ENCODE results near the gene TRPT1.

Gene TRPT1

GRCh38 chr11:64208086-64208795 lies 17.7 kb downstream of the TRPT1 start:
- no peak for DNase-seq (ENCODE audit: low spot score)

DNA sequence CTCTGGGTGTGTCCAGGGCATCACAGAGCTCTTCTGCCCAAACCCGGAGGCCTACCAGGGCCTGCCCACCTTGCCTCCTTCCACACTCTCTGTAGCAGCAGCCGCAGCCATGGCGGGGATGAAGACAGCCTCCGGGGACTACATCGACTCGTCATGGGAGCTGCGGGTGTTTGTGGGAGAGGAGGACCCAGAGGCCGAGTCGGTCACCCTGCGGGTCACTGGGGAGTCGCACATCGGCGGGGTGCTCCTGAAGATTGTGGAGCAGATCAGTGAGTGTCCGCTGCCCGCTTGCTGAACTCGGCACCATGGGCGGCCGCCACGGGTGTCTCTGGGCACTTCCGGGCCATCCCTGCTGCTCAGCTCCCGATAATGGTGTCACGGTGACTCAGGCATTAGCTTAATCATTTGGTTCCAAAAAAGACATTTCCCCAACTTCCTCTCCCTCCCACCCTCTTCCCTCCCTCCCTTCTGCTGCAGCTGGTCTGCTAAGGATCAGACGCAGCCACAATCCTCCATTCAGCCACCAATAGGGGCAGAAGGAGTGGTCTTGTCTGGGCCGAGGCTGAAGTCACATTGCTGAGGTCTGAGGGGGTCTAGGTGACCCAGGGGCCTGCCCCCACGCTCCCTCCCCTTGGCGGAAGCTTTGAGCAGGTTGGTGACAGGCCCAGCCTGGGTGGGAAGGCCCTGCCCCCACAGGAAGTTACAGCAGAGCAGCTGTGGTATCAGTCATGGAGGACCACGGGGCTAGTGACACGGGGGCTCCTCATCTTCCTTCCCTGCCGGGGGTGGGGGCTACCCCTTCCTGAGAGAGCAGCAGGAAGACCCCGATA lies 18.5 kb downstream of the TRPT1 start:
- no peak for DNase-seq (ENCODE audit: low spot score)

DNA sequence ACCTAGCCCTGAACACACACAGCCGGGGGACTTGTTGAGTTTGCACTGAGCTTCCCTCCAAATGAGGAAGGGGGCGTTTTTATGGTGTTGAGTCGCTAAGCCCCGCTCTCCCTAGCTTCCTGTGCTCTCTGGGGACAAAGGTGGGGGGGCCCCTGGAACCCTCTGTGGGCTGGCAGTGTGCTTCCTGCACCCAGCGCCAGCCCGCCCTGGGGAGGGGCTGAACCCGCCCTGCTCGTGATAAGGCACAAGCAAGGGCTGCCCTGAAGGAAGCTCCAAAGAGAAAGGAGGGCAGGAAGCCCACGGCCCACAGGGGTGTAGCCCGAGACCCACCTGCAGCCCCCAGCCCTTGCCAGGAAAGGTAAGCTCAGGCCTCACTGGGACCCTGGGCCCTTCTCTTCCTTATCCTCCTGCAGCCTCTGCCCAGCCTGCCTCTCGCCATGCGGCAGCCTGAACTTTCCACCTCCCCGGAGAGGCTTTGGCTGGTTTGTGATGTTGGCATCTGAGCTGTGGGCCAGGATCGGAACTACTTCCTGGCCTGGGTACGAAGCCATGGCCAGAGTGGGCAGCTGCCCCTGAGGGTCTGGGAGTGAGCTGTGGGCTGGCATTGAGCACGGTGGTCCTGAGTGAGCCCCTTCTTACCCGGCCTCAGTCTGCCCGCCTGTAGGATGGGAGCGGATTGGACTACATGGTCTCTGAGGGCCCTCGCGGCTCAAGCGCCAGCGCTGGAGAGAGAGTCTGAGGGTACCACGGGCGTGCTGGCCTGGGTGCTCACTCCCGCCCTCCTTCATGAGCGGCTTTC lies 19.3 kb downstream of the TRPT1 start, which contains the start of gene FERMT3:
TSS of gene FERMT3 (plus strand) at position 265 of the 799 bp plus-strand sequence. CDS start 644 bp downstream, outside the sequence.
- DNase-seq (ENCODE audit: low spot score): no peak

DNA sequence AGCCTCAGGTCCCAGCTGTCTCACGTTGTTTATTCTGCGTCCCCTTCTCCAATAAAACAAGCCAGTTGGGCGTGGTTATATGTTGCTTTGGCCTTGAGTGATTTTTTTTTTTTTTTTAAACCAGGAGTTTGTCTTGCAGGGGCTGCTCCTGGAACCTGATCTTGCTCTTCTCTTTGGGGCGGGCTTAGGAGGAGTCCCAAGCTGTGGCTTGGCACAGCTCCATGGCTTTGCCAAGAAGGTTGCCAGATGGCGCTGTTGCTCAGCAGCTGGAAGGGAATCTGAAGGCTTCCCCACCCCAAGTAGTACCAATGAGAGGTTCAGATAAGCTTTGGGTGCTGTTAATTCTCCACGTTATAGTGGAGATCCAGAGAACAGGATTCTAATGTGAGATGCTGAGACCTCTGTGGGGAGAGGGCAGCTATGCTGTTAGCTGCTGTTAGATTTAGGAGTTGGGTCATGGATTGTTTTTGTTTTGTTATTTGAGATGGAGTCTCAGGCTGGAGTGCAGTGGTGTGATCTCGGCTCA lies 21.5 kb downstream of the TRPT1 start:
- peak; percentile 88 for DNase-seq (ENCODE audit: low spot score)

- DNase-seq (ENCODE audit: low spot score): no peak
Observed at GRCh38 chr11:64204080-64204440, 21.9 kb downstream of the TRPT1 start.

GRCh38 chr11:64203421-64204079 lies 22.4 kb downstream of the TRPT1 start:
- DNase-seq (ENCODE audit: low spot score): no peak

GRCh38 chr11:64202992-64203391 lies 23.0 kb downstream of the TRPT1 start:
- DNase-seq (ENCODE audit: low spot score): no peak

DNA sequence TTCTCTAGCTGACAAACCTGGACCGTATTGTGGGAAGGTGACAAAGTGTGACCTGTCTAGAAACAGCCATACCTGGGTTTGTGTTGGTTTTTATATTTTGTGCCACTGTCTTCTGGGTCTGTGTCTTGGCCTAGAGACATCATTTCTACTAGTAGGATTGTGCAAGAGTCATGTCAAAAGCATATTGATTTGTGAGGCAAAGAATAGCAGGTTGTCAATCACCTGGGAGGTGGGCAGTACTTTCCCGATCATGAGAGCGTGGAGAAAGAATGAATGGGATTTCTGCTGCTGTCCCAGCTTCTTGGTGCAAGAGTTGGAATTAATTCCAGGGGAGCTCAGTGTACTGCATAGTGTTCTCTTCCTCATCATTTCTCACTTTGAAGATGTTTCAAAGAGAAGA lies 24.4 kb downstream of the TRPT1 start:
- no peak for DNase-seq (ENCODE audit: low spot score)

DNA sequence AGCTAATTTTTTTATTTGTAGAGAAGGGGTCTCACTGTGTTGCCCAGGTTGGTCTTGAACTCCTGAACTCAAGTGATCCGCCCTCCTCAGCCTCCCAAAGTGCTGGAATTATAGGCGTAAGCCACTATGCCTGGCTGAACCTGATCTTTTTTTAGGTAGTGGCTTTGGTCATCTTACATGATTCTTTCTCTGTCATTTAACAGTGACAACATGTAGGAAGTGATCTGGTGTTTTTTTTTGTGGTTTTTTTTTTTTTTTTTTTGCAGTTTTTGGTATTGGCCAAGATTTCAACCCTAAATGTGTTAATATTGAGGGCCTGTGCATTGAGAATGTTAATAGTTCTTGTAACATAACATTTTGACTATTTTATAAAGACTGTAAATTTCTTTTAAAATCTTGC lies 27.5 kb downstream of the TRPT1 start:
- no peak for DNase-seq (ENCODE audit: low spot score)

GRCh38 chr11:64196626-64197025 lies 29.4 kb downstream of the TRPT1 start:
- no peak for DNase-seq (ENCODE audit: low spot score)

GRCh38 chr11:64192434-64192833 lies 33.6 kb downstream of the TRPT1 start:
- no peak for DNase-seq (ENCODE audit: low spot score)

GRCh38 chr11:64186492-64187165 lies 39.4 kb downstream of the TRPT1 start:
- no peak for DNase-seq (ENCODE audit: low spot score)

- peak; percentile 99 for DNase-seq (ENCODE audit: low spot score)
Observed at GRCh38 chr11:64185693-64186491, 40.1 kb downstream of the TRPT1 start, which contains the start of gene STIP1. Gene STIP1, plus strand, starts transcription at chr11:64186171. Its CDS starts 91 bp downstream, at chr11:64186262.

DNA sequence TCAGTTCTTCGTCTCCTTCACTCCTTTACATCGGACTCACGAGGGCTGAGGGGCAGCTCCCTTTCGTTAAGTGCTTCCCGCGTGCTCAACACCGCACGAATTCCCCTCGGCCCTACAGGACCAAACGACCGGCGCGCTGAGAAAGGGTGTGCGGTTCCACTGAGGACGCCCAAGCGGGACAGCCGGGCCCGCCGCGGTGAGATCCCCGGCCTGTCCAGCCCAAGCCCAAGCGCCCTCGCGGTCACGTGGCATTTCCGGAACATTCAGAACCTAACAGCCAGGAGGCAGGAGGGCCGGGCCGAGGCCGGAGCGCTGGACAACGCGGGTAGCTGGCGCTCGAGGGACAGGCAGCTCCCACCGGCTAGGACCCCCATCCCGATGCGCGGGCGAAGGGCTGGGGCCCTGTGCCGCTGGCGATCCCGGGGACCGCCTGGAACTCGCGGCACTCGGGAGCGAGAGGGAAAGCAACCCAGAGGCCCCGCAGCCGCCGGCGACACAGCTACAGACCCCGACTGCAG lies 40.8 kb downstream of the TRPT1 start:
- no peak for DNase-seq (ENCODE audit: low spot score)

GRCh38 chr11:64183890-64184289 lies 42.1 kb downstream of the TRPT1 start:
- DNase-seq (ENCODE audit: low spot score): no peak

DNA sequence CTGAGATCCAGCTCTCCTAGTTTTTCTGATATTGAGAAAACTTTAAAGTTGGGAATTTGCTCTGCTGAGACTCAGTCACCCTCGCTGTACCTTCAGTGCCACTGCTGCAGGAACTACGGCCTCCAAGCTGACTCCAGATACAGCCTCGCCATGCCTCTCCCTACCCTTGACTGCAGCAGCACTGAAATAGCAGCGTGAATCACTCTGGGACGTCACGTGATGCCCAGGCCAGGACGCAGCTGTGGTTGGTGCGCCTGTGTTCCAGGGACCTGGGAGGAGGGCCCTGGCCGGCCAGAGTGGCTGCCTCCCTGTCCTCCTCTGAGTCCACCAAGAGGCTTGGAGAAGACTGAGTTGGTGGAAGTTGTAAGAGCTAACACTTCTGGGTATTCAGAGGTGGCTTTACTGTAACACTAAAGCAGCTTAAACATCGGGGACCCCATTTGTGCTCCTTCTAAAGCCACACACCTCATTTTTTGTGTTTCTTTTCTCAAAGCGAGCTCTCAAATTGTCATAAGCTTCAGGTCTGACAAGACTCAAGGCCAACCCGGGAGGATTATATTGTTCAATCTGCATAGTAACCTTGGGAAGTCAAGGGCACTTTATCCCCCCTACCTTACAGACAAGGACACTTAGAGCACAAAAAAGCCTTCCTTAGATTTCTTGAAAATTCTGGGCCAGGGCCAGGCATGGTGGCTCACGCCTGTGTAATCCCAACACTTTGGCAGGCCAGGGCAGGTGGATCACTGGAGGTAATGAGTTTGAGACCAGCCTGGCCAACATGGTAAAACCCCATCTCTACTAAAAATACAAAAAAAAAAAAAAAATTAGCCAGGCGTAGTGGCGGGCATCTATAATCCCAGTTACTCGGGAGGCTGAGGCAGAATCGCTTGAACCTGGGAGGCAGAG lies 44.2 kb downstream of the TRPT1 start:
- peak; percentile 70 for DNase-seq (ENCODE audit: low spot score)

DNA sequence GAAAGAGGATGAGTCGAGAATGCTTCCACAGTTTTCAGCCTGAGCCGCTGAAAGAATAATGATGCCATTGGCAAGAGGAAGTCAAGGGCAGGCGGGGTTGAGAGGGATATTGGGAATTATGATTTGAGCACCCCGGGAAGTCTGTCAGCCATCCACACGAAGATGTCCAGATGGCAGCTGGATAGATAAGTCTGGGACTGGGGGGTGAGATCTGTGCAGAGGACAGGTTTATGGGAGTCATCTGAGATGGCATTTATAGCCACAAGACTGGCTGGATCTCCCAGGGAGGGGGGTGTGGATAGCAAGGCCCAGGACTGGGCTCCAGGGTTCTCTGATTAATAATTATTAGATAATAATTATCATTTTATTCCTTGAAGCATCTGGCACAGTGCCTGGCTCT lies 45.1 kb downstream of the TRPT1 start:
- no peak for DNase-seq (ENCODE audit: low spot score)

- DNase-seq (ENCODE audit: low spot score): no peak
Observed at GRCh38 chr11:64178951-64179639, 46.9 kb downstream of the TRPT1 start.

Data from COLO829 (cell line).